ENCODE data around the gene SMYD4. TPM values are rescaled to one million over a fixed set of nuclear protein-coding genes. Genes with fewer than 3 reads are reported as not detected.
A peak's percentile ranks its signal among the peaks of the same experiment; 100 is the strongest.

SMYD4 gene
- total RNA-seq, 4 donors from 2014 or later = 15.1 to 18.1 (median 16.7) TPM

- peak; percentile 96 to 97 for ATAC-seq
- in situ Hi-C loops (cut with MboI; ENCODE audit: low sequenced_read_pairs in 4 of 4) = loop anchor here (10.0 to 25.0 kb wide), 3 partner anchors 83 to 206 kb away; no protein-coding TSS in a partner anchor
- H3K36me3 ChIP-seq = no peaks in the 10 kb centered on the region
These were observed 38.4 kb upstream of the SMYD4 start for GRCh38 chr17:1868090-1868489.

GRCh38 chr17:1867307-1867706, 37.6 kb upstream of the SMYD4 start:
- no peaks in the 10 kb centered on the region for H3K36me3 ChIP-seq
- H3K27me3 ChIP-seq = no peaks in the 10 kb centered on the region
- in situ Hi-C loops (cut with MboI; ENCODE audit: low sequenced_read_pairs in 4 of 4) = loop anchor here (10.0 to 25.0 kb wide), 3 partner anchors 83 to 205 kb away; no protein-coding TSS in a partner anchor
- intact Hi-C loops (cut with DNase I; ENCODE audit: low total_unique reads) = loop anchor here (5.0 kb wide), 3 partner anchors 70 to 105 kb away; partner anchors contain the start of gene SERPINF1
- no peaks in the 10 kb centered on the region for H3K9me3 ChIP-seq
- TF ChIP-seq POLR2A (IDR thresholded peaks at IDR 0.05) = no peak
- TF ChIP-seq CTCF (IDR thresholded peaks at IDR 0.05 in 4 of 5, conservative IDR thresholded peaks at IDR 0.05 in 1 of 5) = no peak
- H3K27ac ChIP-seq = peak overlapping the region; percentile 88 to 98 (median 92)
- H3K4me3 ChIP-seq = no peak overlapping the region
- ATAC-seq = no peak
- no peak for DNase-seq
- H3K4me1 ChIP-seq = peaks cover 17 to 18% of the 10 kb centered on the region in 2 donors

More at GRCh38 chr17:1868090-1868489, 38.4 kb upstream of the SMYD4 start:
- intact Hi-C loops (cut with DNase I; ENCODE audit: low total_unique reads) = loop anchor here (5.0 kb wide), 3 partner anchors 71 to 106 kb away; partner anchors contain the start of gene SERPINF1
- TF ChIP-seq CTCF (IDR thresholded peaks at IDR 0.05 in 4 of 5, conservative IDR thresholded peaks at IDR 0.05 in 1 of 5) (no peak), POLR2A (IDR thresholded peaks at IDR 0.05) (peak; percentile 41 to 85)
- Histone ChIP-seq H3K9me3 (no peaks in the 10 kb centered on the region), H3K4me1 (peaks cover 17 to 18% of the 10 kb centered on the region in 2 donors), H3K4me3 (peak overlapping the region in 2 of 4 donors; percentile 11 to 15), H3K27ac (peak overlapping the region; percentile 88 to 98 (median 92)), H3K27me3 (no peaks in the 10 kb centered on the region)
- DNase-seq = peak; percentile 73 to 80

DNA sequence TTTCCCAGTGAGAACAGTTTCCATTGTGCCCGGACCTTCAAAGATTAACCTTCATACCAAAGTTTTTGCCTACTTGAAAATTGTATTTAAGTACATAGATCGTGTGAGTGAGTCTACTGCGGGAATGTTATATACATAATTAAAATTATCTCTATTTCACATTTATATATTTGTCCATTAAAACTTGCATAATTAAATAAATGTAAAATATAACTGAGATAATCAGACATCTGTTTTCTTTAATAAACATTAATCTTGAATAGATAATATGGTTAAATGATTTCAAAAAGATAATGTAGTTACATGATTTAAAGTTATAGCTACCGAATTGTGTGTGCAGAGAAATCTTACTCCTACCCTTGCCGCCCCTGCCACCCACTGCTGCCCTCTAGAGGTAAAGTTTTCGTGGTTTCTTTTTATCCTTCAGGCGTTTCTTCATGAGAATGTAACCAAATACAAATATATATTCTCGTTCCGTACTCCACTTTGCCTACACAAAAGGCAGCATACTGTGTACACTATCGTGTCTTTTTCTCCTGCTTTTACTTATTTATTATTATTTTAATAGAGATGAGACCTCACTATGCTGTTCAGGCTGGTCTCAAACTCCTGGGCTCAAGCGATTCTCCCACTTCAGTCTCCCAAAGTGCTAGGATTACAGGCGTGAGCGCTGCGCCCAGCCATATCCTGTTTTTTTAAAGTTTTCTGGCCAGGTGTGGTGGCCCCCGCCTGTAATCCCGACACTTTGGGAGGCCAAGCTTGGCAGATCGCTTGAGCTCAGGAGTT, 35.7 kb upstream of the SMYD4 start:
- no peak for ATAC-seq
- DNase-seq = peak in 1 of 2 donors; percentile 51
- Histone ChIP-seq H3K4me1 (peaks cover 27% of the 10 kb centered on the region in 2 donors), H3K36me3 (no peaks in the 10 kb centered on the region), H3K27ac (peak overlapping the region; percentile 88 to 98 (median 92)), H3K9me3 (no peaks in the 10 kb centered on the region), H3K4me3 (no peak overlapping the region), H3K27me3 (no peaks in the 10 kb centered on the region)
- peak; percentile 62 to 86 (median 75) for TF ChIP-seq CTCF (IDR thresholded peaks at IDR 0.05 in 4 of 5, conservative IDR thresholded peaks at IDR 0.05 in 1 of 5)
- no peak for TF ChIP-seq POLR2A (IDR thresholded peaks at IDR 0.05)
- in situ Hi-C loops (cut with MboI; ENCODE audit: low sequenced_read_pairs in 4 of 4) = loop anchor here (10.0 to 25.0 kb wide), 3 partner anchors 81 to 203 kb away; no protein-coding TSS in a partner anchor
- intact Hi-C loops (cut with DNase I; ENCODE audit: low total_unique reads) = loop anchor here (1.0 to 5.0 kb wide), 5 partner anchors 68 to 196 kb away; partner anchors contain the start of gene SERPINF1

DNA sequence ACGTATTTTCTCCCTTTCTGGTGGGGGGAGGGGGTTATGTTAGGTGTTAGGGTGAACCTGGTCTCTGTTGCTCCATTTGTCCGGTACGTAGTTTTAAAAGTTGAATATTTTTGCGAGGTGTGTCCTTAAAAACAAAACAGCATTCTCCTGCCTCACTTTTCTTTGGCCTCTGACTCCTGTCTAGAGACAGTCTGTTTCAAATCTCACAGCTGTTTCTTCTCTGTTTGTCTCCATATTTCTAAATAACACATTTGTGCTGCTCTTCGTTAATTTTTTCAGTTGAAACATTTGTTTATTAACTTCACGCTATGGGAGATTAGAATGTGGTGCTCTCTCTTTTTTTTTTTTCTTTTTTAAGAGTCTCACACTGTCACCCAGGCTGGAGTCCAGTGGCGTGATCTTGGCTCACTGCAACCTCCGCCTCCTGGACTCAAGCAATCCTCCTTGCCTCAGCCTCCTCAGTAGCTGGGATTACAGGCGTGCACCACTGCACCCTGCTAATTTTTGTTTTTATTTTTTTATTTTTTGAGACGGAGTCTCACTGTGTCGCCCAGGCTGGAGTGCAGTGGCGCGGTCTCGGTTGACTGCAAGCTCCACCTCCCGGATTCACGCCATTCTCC, 31.8 kb upstream of the SMYD4 start:
- in situ Hi-C loops (cut with MboI; ENCODE audit: low sequenced_read_pairs in 4 of 4) = loop anchor here (10.0 to 25.0 kb wide), 3 partner anchors 77 to 199 kb away; no protein-coding TSS in a partner anchor
- DNase-seq (peak in 1 of 2 donors; percentile 50), ATAC-seq (peak; percentile 24 to 32)
- no peaks in the 10 kb centered on the region for H3K36me3 ChIP-seq
- H3K4me1 ChIP-seq = peaks cover 17 to 23% of the 10 kb centered on the region in 2 donors
- no peaks in the 10 kb centered on the region for H3K9me3 ChIP-seq
- H3K27me3 ChIP-seq = no peaks in the 10 kb centered on the region
- no peak for TF ChIP-seq POLR2A (IDR thresholded peaks at IDR 0.05)
- TF ChIP-seq CTCF (IDR thresholded peaks at IDR 0.05 in 4 of 5, conservative IDR thresholded peaks at IDR 0.05 in 1 of 5) = peak in 1 of 5 experiments; percentile 2
- H3K27ac ChIP-seq = peak overlapping the region; percentile 94 to 99 (median 96)
- H3K4me3 ChIP-seq = peak overlapping the region; percentile 45 to 53 (median 48)
- intact Hi-C loops (cut with DNase I; ENCODE audit: low total_unique reads) = loop anchor here (2.0 kb wide), 1 partner anchor 145 kb away; no protein-coding TSS in a partner anchor
